ENCODE measurements around the gene MT3.

MT3 gene

DNA sequence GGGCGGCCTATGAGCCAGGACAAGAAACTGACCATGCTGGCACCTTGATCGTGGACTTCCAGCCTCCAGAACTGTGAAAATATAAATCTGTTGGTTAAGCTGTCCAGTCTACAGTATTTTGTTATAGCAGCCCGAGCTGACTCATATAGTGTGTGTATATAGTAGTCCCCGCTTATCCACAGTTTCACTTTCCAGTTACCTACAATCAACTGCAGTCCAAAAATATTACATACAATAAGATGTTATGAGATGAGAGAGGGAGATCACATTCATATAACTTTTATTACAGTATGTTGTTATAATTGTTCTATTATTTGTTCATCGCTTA lies 4.9 kb downstream of the MT3 start:
- FAIRE-seq (no peak), DNase-seq (ENCODE audit: insufficient read length, low spot score) (no peak)
- TF ChIP-seq, protein P1, sequence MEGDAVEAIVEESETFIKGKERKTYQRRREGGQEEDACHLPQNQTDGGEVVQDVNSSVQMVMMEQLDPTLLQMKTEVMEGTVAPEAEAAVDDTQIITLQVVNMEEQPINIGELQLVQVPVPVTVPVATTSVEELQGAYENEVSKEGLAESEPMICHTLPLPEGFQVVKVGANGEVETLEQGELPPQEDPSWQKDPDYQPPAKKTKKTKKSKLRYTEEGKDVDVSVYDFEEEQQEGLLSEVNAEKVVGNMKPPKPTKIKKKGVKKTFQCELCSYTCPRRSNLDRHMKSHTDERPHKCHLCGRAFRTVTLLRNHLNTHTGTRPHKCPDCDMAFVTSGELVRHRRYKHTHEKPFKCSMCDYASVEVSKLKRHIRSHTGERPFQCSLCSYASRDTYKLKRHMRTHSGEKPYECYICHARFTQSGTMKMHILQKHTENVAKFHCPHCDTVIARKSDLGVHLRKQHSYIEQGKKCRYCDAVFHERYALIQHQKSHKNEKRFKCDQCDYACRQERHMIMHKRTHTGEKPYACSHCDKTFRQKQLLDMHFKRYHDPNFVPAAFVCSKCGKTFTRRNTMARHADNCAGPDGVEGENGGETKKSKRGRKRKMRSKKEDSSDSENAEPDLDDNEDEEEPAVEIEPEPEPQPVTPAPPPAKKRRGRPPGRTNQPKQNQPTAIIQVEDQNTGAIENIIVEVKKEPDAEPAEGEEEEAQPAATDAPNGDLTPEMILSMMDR (IDR thresholded peaks at IDR 0.05; ENCODE audit: insufficient read depth, missing control alignments) = no peak

DNA sequence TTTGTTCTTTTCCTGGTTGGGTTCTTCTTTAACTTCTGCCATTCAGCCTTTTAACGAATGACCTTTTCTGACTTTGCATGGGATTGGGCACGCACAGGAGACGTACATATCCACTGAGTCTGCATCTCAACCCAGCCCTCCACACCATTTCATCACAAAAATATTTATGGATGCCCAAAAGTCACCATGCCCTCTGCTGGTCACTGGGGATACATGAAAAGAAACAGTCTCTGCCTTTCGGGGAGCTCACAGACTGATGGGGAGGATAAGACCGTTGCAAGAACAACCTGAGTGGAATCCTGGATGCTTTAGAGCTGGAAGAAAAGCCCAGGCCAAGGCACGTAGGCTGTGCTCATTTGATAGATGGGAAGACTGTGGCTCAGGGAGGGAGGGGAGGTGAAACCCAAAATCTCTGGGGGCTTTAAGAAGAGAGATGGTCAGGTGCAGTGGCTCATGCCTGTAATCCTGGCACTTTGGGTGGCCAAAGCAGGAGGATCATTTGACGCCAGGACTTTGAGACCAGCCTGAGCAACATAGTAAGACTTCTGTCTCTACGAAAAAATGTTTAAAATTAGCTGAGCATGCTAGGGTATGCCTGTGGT lies 11.2 kb downstream of the MT3 start:
- DNase-seq (ENCODE audit: insufficient read length, low spot score) = no peak
- FAIRE-seq = no peak
- TF ChIP-seq, protein P1 (IDR thresholded peaks at IDR 0.05; ENCODE audit: insufficient read depth, missing control alignments) = peak; percentile 65

DNA sequence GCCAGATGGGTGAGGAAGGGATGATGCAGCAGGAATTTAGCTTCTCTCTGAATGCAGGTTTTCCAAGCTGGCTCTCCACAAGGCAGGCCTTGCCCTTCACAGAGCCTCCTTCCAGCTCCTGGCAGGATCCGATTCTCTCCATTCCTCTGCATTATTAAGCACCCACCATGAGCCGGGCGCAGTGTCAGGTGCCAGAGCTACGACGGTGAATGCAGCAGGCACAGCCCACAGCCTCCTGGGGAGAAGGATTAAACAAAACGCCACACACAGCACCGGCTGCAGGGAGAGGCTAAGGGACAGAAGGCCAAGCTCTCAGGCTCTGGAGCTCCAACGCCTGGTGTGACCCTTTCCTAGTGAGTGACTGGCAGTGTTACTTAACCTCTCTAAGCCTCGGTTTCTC lies 12.0 kb downstream of the MT3 start:
- no peak for DNase-seq (ENCODE audit: insufficient read length, low spot score)
- no peak for FAIRE-seq

DNA sequence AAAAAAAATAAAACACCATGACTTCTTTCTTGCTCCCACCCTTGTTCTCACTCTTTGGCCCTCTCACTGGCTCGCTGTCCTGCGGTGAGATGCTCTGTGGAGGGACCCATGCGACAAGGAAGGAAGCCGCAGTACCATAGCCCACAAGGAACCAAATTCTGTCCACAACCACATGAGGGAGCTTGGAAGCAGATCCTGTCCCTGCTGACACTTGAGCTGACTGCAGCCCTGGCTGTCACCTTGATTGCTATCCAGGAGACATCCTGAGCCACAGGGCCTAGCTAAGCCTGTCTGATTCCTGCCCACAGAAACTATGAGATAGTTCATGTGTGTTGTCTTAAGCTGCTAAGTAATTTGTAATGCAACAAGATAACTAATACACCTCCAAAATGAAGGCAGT lies 14.3 kb downstream of the MT3 start:
- FAIRE-seq = no peak
- TF ChIP-seq, protein P1 (IDR thresholded peaks at IDR 0.05; ENCODE audit: insufficient read depth, missing control alignments) = peak; percentile 49
- no peak for DNase-seq (ENCODE audit: insufficient read length, low spot score)

More for the DNA sequence above, 12.0 kb downstream of the MT3 start:
- TF ChIP-seq, protein P1 (IDR thresholded peaks at IDR 0.05; ENCODE audit: insufficient read depth, missing control alignments) = no peak

DNA sequence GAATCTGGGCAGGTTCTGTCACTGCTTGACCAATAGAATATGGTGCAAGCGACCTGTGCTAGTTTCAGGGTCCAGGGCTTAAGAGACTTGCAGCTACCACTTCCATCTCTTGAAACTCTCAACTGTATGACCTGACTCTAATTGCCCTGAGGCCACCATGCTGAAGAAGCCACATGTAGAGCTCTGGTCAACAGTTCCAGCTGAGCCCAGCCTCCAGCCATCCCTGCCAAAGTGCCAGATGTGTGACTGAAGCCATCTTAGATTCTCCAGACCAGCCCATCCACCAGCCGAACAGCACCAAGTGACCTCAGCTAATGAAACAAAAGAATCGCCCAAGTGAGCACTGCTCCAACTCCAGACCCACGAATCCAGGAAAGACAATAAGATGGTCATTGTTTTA lies 15.6 kb downstream of the MT3 start:
- DNase-seq (ENCODE audit: insufficient read length, low spot score) (no peak), FAIRE-seq (no peak)

DNA sequence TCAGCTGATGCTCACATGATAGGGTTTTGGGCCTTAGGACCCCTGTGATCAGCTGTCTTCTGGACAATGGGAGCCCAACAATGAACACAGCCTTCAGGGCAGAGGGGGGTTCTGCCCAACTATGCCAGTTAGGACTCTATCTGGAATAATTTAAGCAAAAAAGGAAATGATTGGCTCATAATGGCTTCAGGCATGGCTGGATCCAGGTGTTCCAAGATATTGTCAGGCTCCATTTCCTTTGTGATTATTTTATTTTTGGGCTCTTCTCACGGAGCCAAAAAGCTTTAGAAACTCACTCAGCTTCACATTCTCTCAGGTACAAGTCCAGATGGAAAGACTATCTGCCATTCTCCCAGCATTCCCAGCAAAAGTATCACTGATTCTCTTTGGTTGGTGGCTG lies 16.1 kb downstream of the MT3 start:
- FAIRE-seq = no peak
- DNase-seq (ENCODE audit: insufficient read length, low spot score) = no peak
- TF ChIP-seq, protein P1 (IDR thresholded peaks at IDR 0.05; ENCODE audit: insufficient read depth, missing control alignments) = no peak

More for the DNA sequence above, 15.6 kb downstream of the MT3 start:
- TF ChIP-seq, protein P1 (IDR thresholded peaks at IDR 0.05; ENCODE audit: insufficient read depth, missing control alignments) = no peak

DNA sequence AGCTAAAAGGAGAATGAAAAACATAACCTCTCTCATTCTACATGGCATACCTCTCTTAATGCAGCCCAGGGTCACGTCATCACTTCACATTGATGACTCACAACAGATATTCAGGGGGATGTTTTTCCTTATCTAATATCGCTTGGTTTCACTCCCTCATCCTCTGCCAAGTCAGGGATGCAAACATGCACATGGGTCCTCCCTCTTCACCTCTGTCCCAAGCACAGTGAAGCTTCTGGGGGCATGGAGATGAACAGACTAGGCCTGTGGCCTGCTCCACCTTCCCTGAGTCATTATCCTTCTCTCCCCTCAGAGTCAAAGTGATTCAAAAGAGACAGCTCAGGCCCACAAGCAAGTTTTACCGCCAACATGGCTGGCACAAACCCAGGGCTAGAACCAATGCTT lies 16.7 kb downstream of the MT3 start:
- DNase-seq (ENCODE audit: insufficient read length, low spot score) (no peak), FAIRE-seq (no peak)
- TF ChIP-seq, protein P1 (IDR thresholded peaks at IDR 0.05; ENCODE audit: insufficient read depth, missing control alignments) = no peak
